ENCODE data around the gene DACH1. TPM values are rescaled to one million over a fixed set of nuclear protein-coding genes. Genes with fewer than 3 reads are reported as not detected.

Gene DACH1
- polyA plus RNA-seq, 1 donor: 120 TPM

DNA sequence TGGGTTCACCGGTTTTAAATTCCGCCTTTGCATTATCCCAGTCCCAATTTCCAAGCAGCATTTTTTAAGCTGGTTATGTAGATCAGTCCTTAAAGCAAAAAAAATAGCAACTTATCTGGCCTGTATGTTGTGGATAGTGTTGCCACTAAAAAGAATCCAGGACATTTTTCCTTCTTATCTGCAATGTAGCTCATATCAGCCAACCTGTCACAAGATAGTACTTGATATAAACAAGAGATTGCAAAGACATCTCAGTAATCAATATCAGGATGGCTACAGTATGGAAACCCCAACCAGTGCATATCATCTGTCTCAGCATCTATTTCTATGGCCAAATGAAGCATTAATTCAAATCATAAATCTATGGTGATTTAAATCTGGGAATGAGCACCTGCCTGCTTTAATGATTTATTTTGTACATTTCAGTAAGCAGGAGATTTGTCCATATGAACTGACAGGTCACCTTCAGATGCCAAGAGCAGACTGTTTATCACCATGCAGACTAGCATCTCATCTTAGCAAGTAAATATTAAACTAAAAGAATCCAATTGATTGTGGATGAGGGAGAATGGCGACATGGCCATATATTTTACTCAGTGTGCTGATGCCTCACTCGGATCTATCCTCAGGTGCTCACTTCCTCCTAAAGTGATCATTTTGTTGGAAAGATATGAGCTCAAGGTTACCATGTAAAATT, 240.4 kb downstream of the DACH1 start:
- DNase-seq: no peak

DNA sequence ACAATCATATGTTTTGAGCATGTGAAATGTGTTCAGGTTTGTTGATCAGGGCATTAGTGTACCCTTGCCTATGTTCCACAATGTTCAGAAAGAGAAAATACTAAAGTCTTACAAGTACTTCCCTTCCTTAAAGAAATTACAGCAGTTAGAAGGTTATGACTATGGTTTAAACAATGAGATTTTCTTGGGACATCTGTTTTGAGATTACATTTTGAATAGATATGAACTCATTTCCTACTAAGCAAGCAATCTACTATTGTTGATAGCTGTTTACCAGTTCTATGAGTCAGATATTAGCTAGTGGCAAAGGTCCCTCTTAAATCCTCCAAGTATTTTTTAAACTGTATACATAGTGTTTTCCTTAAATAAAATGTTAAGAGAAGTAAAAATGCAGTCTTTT, 241.3 kb downstream of the DACH1 start:
- DNase-seq: no peak

DNA sequence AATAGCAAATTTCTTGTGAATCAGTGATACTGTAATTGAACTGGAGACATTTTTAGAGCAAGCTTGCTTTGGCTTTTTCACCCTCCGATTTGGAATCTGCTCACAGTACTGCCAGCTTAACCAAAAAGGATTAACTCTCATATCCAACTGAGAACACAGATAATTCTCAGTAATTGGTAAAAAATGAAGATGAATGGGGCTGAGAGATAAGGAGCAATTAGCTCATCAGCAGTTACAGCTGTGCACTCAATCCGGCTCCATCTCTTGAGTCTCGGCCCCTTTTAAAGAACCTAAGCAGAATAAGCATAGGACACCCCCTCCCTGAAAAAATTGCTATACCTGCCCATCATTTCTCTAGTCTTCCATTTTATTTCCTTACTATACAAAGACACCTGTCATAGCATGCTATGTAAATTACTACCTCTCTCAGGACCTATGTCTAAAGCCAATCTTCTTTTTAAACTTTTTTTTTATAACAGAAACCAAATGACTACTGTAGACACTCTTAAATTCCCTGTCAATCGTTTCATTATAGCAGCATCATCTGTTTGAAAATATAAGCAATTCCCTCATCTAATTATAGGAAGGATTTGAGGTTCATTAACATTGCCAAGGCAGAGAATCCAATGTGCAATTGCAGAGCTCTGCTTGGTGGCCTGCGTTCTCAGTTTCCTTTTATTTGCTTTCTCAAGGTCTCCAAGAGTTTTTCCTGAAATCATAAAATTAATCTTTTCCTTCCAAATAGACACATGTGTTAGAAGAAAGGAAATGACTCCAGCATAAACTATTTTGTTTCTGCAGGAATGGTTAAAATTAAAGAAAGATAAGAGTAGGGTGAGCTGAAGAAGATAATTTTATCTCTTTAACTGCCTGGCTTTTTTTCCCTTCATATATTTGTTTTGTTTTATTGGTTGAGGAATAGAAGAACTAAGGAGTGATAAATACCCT, 242.1 kb downstream of the DACH1 start:
- no peak for DNase-seq

DNA sequence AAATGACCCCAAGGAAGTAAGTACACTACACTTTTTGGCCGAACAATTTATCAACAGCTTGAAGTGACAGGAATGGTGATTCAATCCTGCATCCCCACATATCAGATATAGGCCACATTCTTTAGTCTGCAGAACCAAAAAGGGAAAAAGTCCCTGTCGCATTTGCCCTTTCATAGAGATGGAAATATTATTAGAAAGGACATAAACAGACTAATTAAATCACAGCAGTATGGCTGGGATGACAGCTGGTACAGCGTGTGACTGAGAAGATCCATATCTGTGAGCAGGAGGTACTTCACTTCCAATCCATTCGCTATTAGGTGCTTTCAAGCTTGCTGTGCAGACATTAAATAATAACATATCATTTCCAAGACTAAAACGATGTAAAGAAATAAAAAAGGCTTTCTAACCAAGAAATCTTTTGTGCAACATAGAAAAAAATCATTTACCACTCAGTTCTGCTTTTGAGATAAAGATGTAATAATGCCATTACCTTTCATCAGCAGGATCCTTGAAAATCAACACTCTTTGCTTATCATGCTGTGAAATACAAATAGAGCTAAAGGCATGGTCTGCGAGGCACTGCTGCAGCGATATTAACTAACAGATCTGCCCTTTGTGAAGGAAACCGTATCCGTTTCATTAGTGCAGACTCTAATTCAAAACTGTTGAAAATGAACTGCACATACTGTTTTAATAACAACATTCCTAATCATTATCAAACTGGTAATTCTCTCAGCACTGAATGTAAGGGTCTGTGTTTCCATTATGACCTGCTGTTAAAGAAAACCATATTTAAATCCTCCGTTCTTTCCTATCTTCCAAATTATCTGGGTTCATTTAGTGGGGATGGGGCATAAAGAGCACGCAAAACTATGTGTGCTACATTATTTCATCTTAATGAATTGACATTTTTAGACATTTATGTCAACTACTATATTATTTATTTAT, 245.6 kb downstream of the DACH1 start:
- no peak for DNase-seq

DNA sequence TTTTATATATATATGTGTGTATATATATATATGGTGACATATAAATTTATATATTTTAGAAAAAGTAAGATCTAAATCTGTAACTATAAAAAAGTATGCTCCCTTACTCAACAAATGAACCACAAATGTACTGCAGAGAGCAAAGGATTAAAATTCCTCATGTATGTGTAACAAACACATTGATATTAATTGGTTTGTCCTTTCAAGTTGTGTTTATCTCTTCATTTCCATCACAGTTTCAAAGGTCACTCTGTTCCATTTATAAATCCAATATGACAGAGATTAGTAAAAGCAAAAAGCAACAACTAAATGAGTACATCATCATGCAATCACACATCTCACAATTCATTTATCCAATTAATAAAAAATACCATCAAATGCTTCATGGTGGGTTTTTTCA, 247.9 kb downstream of the DACH1 start:
- no peak for DNase-seq

DNA sequence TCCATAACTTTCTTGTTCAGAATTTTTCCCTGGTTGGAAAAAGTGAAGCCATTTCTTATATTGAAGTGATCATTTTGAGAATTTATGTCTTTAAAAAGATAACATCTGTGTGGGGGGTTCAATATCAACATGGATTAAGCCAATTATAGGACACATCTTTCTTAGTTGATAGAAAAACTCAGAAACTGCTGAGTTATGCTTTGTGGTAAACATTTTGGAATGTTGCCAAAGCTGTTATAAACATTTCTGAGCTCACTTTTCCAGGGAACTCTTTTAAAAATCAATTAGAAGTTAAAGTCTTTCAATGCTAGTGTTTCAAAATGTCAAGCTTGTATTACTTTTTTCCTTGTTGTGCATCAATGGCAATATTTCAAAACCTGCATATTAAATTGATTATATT, 248.8 kb downstream of the DACH1 start:
- no peak for DNase-seq

DNA sequence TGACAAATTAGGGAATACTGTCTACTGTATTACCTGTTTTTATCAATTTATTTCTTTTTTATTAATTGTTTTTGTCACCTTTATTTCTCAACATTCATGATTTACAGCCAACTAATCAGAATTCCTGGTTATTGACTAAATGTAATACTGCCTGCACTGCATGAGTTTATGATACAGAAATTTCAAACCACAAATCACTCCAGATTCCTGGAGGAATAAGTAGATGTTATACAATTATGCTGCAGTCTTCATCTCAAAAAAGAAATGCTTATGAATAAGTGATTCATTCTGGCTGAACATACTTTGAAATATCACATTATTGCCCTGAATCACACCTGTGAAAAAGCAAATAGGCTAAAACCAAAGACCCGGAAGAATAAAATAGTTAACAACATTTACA, 249.7 kb downstream of the DACH1 start:
- DNase-seq: no peak

DNA sequence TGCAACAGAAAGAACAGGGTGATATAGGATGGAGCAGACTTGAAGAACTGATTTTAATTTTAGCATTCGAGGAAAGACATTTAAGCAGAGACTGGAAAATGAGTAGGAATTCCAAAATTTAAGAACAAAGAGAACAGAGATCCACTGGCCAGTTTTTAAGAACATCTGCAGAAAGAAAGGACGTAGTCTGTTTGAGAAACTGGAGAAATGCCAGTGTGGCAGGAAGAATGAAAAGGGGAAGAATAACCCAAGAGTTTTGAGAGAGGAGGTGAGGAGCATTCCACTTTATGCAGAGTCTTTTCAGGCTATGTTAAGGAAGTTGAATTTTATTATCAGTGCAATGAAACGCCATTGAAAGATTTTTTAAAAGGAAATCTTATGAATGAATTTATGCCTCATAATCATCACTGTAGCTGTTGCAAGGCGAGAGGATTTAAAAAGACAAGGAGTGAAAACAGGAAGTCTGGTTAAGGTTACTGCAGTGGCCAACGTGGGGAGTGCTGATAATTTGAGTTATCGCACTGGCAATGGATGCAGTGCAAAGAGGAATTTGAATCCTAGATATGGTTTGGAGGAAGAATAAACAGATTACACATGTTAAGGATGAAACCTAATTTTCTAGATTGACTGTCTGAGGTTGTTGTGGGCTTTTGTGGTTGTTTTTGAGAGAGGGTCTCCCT, 253.8 kb downstream of the DACH1 start:
- no peak for DNase-seq

DNA sequence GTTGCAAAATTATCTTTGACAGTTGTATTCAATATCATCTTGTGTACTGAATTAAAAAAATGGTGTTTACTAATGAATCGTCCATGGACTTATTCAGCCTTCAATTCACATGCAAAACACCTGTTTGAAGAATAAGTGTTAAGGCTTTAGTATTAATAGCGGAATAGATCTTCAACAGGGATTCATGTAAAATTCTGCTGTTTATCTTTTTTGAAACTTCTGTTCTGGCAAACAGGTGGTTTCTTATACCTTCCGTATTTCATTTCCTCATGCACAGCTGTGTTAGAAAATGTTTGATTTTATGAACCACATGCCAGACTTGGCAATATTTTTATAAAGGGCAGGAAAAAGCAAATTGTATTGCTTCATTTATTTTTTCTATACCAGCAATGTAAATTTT, 255.7 kb downstream of the DACH1 start:
- DNase-seq: no peak

DNA sequence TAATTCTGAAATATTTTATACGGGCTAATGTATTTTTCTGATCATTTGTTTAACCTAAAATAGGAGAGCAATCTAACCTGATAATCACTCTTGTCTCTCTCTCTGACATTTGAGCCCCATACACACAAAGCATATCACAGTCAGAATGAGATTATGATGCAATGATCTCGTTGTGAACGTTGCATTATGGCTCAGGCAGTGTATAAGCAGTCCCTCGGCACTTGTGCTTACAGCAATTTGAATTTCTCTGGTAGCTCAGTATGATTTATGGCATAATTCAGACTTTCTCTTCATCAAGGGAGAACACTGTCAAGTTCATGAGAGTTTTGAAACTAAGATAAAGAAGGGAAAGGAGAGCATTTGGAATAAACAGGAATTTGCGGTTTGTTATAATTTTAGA, 256.1 kb downstream of the DACH1 start:
- no peak for DNase-seq

DNA sequence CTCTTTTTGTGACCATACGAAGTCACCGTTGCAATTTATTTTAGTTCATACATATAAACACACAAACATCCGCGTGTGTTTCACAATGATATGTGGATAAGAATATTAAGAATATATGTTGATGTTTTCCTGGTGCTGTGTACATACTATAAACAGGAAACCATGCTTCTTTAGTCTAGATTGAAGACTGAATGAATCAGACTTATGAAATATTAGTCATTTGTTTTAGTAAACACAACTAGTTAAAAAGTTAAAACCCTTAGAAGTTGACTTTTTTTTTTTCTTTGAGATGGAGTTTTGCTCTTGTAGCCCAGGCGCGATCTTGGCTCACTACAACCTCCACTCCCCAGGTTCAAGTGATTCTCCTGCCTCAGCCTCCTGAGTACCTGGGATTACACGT, 257.7 kb downstream of the DACH1 start:
- DNase-seq: no peak

DNA sequence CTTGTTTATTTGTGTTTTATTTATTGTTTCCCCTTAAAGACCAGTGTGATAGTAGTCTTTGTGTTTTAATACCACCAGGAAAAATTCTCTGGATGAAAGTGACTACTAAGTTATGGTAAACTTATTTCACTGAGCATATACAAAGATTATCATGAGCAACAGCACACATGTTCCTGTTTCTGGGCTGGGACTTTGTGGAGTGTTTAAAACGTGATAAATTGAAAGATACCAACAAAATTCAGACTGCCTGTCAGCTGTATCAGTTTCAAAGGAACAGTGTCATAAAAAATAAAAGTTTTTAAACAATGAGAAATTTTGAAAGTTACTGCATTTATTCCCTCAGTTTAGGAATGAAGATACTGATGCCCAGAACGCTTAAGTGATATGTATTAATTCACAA, 259.4 kb downstream of the DACH1 start:
- no peak for DNase-seq

DNA sequence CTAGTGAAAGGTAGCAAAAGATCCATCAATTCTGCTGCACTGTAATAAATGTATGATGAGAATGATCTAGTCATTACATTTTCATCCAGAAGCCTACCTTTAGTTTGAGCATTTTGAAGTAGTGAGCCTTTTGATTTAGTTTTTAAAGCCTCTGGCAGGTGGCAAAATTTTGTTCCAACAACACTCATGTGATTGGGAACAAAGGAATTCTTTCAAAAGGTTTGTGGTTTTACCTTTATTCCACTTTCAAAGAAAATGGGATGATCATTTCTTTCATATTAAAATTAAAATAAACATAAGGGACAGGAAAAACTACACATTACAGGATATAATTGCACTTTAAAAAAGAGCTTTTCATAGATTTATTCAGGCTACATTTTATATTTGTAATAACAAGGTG, 260.2 kb downstream of the DACH1 start:
- DNase-seq: no peak

DNA sequence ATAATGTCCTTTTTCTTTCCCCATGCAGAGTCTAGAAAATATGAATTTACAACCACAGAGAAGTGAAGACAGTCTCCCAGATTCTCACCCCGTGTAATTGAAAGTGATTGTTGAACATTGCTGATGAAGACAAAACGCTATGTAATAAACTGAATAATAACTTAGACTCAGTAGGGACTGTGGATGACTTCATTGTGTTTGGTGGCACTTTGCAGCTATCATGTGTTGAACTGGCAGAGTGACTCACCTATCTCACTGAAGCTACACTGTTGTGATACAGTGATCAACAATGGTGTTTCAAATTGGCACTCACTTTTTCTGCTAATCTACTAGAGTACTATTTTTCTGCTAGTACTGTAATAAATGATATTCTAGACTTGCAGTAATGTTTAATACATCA, 261.3 kb downstream of the DACH1 start:
- no peak for DNase-seq

DNA sequence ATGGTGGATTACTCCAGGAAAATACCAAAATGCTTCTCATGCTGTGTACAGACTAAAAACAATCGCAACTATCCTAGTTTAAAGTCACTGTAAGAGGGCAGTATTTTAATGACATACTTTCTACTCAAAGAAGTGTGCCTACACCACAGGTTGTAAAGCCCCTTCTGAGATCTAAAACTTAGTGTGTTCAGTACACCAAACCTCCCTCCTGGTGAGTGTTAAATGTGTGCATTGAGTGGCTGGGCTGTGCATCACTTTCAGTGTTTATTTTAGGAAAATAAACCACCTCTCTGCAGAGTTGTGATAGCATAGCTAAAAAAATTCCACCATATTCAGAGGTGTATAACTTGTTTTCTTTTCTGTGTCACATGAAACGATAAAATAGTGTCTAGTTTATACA, 263.7 kb downstream of the DACH1 start:
- no peak for DNase-seq

DNA sequence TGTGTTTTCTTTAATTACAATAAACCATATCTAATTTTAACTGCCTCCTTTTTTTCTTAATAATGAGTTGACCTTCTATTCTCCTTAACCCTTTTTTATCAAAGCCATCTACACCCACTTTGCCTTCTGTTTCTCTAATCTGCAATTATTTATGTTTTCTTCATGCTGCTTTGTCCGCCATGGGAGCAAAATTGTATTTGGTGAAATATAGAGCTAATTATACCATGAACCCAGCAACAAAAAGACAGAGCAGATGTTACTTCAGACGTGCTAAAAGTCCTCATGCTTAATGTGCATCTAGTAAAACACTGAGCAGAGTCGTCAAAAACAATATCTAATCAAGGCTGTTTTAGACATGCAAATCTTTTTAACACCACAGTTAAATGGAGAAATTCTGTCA, 264.7 kb downstream of the DACH1 start:
- DNase-seq: no peak

DNA sequence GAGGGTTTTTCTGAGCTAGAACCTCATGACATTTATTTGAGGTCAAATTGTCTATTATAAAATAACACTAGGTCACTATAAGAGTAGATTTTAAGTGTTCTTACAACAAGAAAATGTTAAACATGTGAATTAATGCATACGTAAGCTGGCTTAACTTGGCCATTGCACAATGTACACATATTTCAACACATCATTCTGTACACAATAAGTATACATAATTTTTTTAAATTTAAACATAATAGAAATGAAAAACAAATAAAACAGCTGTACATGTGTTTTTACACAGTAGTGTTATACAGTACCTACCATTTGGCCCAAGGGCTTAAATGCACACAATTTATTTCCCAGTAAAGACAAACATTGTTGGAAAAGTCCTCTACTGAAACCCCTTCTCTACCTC, 269.9 kb downstream of the DACH1 start:
- DNase-seq: no peak

DNA sequence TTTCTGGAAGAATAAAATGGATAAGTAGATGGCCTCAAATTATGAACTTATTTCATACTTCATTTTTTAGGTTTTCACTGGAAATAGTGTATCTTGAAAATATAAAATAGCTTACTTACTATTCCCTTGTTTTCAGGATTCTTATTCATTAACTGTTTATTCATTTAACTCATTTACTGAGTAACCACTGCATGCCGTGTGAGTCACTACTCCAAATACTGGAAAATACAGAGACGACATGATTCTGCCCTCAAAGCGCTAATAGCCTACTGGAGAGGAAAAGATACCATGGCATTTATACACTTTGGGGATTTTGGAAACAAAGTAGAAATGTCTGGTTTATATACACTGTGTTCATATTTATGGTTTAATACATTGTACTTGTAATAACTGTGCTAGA, 270.9 kb downstream of the DACH1 start:
- DNase-seq: no peak

DNA sequence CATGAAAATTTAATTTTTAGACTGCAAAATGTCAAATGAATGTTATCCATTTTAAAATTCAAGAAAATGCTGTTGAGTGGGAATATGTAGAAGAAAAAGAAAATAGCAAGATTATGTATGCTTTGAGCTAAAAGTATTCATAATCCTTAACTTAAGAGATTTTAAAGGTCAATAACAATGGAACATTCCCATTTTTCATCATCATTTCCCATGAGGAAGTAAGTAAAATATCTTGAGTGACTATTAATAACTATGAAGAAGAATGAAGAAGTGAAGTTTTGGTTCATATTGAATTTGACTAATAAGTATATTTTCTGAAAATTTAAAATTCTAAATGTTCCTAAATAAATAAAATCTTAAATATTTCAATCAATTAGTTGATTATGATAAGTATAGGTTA, 273.4 kb downstream of the DACH1 start:
- no peak for DNase-seq

DNA sequence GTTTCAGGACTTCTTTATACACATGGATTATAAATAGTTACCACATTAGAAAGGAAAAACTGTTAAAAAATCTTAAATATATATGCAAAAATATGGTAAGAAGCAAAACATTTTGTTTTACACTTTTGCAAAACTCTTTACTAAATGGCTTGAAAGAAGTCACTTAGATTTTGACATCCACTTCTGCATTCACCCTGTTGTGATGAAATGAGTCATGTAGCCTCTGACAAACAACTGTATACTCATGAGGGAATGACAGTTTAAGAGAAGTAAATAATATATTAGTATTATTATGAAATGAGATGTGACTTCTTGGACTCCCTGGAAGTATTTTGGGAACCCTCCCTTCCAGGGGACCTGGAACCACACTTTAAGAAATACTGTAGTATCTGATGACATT, 275.6 kb downstream of the DACH1 start:
- no peak for DNase-seq

DNA sequence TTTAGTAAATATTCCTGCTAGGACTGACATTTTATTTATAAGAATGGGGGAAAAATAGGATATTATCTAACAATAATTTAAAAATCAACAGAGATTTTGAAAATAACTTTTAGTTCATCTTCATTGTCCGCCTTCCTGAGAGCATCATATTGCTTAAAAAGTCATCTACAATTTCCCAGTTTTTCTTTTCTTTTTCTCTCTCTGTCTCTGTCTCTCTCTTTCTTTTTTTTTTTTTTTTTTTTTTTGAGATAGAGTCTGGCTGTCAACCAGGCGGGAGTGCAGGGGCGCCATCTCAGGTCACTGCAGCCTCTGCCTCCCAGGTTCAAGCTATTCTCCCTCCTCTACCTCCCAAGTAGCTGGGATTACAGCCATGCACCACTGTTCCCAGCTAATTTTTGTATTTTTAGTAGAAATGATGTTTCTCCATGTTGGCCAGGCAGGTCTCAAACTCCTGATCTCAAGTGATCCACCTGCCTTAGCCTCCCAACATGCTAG, 276.3 kb downstream of the DACH1 start:
- no peak for DNase-seq

DNA sequence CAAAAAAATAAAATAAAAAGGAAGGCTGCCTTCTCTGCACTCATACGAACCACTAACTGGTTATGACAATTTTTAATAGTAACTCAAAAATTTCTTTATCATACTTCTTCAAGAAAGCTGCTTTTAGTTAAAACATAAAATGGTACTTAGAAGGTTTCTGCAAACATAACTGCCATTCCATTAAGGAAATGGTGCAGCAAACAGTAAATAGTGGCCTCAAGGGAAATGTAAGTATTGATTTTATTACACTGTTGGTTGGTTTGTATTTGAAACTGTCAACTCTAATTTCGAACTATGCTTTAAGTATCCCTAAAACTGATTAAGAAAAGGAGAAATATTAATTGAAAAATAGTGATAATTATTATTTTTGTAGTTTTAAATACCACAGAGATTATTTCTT, 278.0 kb downstream of the DACH1 start:
- DNase-seq: no peak

Measured in left kidney (tissue), 2 donors.